Tongue (tissue), 2 donors: ENCODE measurements around the gene SSC5D. TPM values are rescaled to one million over a fixed set of nuclear protein-coding genes. Genes with fewer than 3 reads are reported as not detected.
A peak's percentile ranks its signal among the peaks of the same experiment; 100 is the strongest.

Source experiments
- DNase-seq: peaks from one replicate; pipeline ENCODE4 v3.0.0-alpha.2; 2015
- total RNA-seq: library from RNA; depleted of rRNA; stranded (reverse); fragments of >200 nt; gene quantifications from one replicate; pipeline ENCODE4 v1.2.3, GENCODE V29; 2014

Gene SSC5D
- total RNA-seq, 1 donor from 2014 or later: 29.2 TPM

GRCh38 chr19:55473225-55474012 lies 14.8 kb upstream of the SSC5D start:
- DNase-seq: no peak

- no peak for DNase-seq
These were observed 13.7 kb upstream of the SSC5D start for GRCh38 chr19:55474269-55475265.

GRCh38 chr19:55476100-55476775 lies 12.0 kb upstream of the SSC5D start, which contains the start of gene ZNF628:
Gene ZNF628, plus strand, starts transcription at chr19:55476617. Its CDS starts 3,294 bp downstream, at chr19:55479911.
- peak; percentile 99 for DNase-seq

- no peak for DNase-seq
These were observed 10.3 kb upstream of the SSC5D start for GRCh38 chr19:55477905-55478304.

GRCh38 chr19:55478364-55478763 lies 9.9 kb upstream of the SSC5D start:
- no peak for DNase-seq

GRCh38 chr19:55479045-55479444 lies 9.2 kb upstream of the SSC5D start:
- DNase-seq: no peak

GRCh38 chr19:55479451-55480230 lies 8.6 kb upstream of the SSC5D start:
- no peak for DNase-seq

GRCh38 chr19:55481148-55481793 lies 7.0 kb upstream of the SSC5D start:
- no peak for DNase-seq

- DNase-seq: no peak
These were observed 6.5 kb upstream of the SSC5D start for GRCh38 chr19:55481794-55482155.

GRCh38 chr19:55482156-55482961 lies 5.9 kb upstream of the SSC5D start:
- no peak for DNase-seq

- DNase-seq: no peak
These were observed 5.1 kb upstream of the SSC5D start for GRCh38 chr19:55482967-55483705.

- DNase-seq: no peak
These were observed 4.3 kb upstream of the SSC5D start for GRCh38 chr19:55483706-55484592.

GRCh38 chr19:55484593-55485438 lies 3.4 kb upstream of the SSC5D start, which contains the start of gene NAT14:
Gene NAT14, plus strand, starts transcription at chr19:55485188. Its CDS starts 521 bp downstream, at chr19:55485709.
- DNase-seq: peak; percentile 86

- no peak for DNase-seq
These were observed 2.7 kb upstream of the SSC5D start for GRCh38 chr19:55485439-55486011.

- no peak for DNase-seq
These were observed 1.9 kb upstream of the SSC5D start for GRCh38 chr19:55486043-55486970.
